ENCODE data around the gene FAM98A.

Gene FAM98A

GRCh38 chr2:33597026-33597425 is 2.1 kb downstream of the FAM98A start:
- DNase-seq (ENCODE audit: low read depth, low spot score), result no peak

- DNase-seq (ENCODE audit: low read depth, low spot score), result no peak
These were observed 3.7 kb downstream of the FAM98A start for GRCh38 chr2:33595385-33595784.

- DNase-seq (ENCODE audit: low read depth, low spot score), result no peak
These were observed 9.7 kb downstream of the FAM98A start for GRCh38 chr2:33589444-33589843.

- no peak for DNase-seq (ENCODE audit: low read depth, low spot score)
These were observed 10.9 kb downstream of the FAM98A start for GRCh38 chr2:33588232-33588631.

- no peak for DNase-seq (ENCODE audit: low read depth, low spot score)
These were observed 12.3 kb downstream of the FAM98A start for GRCh38 chr2:33586766-33587165.

- no peak for DNase-seq (ENCODE audit: low read depth, low spot score)
These were observed 15.7 kb downstream of the FAM98A start for GRCh38 chr2:33583194-33583938.

- DNase-seq (ENCODE audit: low read depth, low spot score), result no peak
These were observed 17.2 kb downstream of the FAM98A start for GRCh38 chr2:33581872-33582271.

- DNase-seq (ENCODE audit: low read depth, low spot score), result no peak
These were observed 19.9 kb downstream of the FAM98A start for GRCh38 chr2:33579227-33579626.

GRCh38 chr2:33577668-33578067 is 21.4 kb downstream of the FAM98A start:
- DNase-seq (ENCODE audit: low read depth, low spot score), result no peak

GRCh38 chr2:33577084-33577483 is 22.0 kb downstream of the FAM98A start:
- DNase-seq (ENCODE audit: low read depth, low spot score), result no peak

- no peak for DNase-seq (ENCODE audit: low read depth, low spot score)
These were observed 25.4 kb downstream of the FAM98A start for GRCh38 chr2:33573657-33574056.

GRCh38 chr2:33570681-33571080 is 28.4 kb downstream of the FAM98A start:
- DNase-seq (ENCODE audit: low read depth, low spot score), result no peak

- DNase-seq (ENCODE audit: low read depth, low spot score), result no peak
These were observed 37.2 kb downstream of the FAM98A start for GRCh38 chr2:33561872-33562271.

GRCh38 chr2:33560017-33560416 is 39.1 kb downstream of the FAM98A start:
- no peak for DNase-seq (ENCODE audit: low read depth, low spot score)

- no peak for DNase-seq (ENCODE audit: low read depth, low spot score)
These were observed 39.8 kb downstream of the FAM98A start for GRCh38 chr2:33559328-33559727.

- DNase-seq (ENCODE audit: low read depth, low spot score), result no peak
These were observed 43.4 kb downstream of the FAM98A start for GRCh38 chr2:33555681-33556080.

GRCh38 chr2:33552758-33553461 is 46.2 kb downstream of the FAM98A start:
- DNase-seq (ENCODE audit: low read depth, low spot score), result no peak

GRCh38 chr2:33550206-33550605 is 48.9 kb downstream of the FAM98A start:
- no peak for DNase-seq (ENCODE audit: low read depth, low spot score)

- no peak for DNase-seq (ENCODE audit: low read depth, low spot score)
These were observed 57.9 kb downstream of the FAM98A start for GRCh38 chr2:33541243-33541642.

GRCh38 chr2:33535421-33535820 is 63.7 kb downstream of the FAM98A start:
- no peak for DNase-seq (ENCODE audit: low read depth, low spot score)

Data from activated CD4-positive, CD25-positive, alpha-beta regulatory T cell treated with anti-CD3 and anti-CD28 coated beads, Interleukin-2, amount 50 U/mL, for 16 hours (primary cell).